Measurements from ENCODE around the gene TRIM21. TPM values are rescaled to one million over a fixed set of nuclear protein-coding genes. Genes with fewer than 3 reads are reported as not detected.
"Not testable (repeated sequence)": the region's sequence is repeated elsewhere in the genome, so short reads cannot be mapped to it uniquely, and the experiment has no call there.

TRIM21 gene
- total RNA-seq = 21.7 TPM

DNA sequence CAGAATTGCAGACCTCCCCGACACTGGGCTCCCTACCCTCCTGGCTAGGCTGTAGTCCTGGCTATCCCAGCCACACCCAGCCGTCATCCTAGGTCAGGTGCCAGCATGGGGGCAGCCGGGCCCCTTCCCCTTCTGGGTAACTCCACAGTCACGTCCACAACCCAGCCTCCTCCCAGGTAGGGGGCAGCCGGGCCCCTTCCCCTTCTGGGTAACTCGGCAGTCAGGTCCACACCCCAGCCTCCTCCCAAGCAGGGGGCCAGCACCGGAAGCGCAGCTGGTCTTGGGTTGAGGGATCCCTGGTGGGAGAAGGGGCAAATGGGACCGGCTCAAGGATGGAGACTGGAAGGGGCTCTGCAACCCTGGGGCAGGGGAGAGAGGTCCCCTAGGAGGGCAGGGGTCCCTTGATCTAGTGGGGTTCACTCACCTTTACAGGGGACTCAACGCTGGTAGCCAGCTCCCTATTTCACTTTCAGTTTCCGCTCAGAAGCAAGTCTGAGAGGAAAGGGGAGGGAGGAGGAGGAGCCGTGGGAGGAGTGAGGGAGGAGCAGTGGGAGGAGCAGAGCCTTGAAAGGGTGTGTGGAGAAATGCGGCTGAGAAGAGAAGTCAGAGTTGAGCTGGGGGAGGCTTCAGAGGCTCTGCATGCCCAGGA, at the start of gene TRIM21:
TSS of gene TRIM21 (minus strand) at position 494 of the 649 bp plus-strand sequence. CDS start 3,293 bp downstream, outside the sequence.
- peak; percentile 89 for DNase-seq (ENCODE audit: low spot score)

DNA sequence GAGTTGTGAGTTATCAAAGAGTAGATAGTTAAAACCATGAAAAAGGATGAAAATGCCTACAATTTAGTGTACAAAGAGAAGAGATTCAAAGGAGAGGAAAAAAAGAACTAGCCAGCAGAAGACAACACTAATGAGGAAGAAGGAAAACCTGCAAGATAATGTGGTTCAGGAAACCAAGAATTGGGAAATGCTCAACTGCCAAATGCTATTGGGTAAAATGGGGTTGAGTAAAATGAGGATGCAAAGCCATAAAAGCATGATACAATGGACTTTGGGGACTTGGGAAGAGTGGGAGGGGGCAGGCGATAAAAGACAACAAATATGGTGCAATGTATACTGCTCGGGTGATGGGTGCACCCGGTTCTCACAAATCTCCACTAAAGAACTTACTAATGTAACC, 48.0 kb upstream of the TRIM21 start:
- no peak for DNase-seq (ENCODE audit: low spot score)

DNA sequence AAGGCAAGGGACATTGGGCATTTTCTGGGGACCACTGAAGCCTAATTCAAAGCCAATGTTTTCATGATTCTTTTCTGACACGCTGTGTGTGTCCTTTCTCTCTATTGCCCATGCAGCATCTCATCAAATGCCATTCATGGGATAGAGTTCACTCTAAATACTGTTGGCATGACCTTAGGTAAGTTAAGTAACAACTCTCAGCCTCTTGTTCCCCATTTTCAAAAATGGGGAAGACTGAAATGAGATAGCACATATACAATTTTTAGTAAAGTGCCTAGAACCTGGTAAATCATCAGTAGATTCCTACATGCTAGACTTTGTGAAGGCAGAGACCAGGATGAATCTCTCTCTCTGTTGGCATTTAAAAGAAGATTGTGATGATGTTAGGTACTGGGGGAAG, 42.9 kb upstream of the TRIM21 start:
- DNase-seq (ENCODE audit: low spot score) = no peak

DNA sequence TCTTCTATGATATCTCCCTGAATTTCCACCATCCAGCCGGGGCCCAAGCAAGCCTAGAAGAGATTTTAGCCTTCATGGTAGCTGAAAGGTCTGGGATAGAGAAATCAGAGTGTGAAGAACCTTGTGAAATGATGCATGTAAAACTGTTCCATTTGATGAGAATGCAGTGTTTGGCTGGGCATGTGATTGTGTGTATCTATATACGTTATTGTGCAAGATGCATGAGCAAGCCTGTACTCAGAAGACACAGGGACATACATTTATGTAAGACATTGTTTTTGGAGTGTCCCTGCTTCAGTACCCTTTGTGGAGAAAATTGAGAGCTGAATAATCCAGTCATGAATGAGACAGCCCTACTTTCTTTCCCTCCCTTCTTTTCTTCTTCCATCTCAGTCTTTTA, 40.4 kb upstream of the TRIM21 start:
- no peak for DNase-seq (ENCODE audit: low spot score)

DNA sequence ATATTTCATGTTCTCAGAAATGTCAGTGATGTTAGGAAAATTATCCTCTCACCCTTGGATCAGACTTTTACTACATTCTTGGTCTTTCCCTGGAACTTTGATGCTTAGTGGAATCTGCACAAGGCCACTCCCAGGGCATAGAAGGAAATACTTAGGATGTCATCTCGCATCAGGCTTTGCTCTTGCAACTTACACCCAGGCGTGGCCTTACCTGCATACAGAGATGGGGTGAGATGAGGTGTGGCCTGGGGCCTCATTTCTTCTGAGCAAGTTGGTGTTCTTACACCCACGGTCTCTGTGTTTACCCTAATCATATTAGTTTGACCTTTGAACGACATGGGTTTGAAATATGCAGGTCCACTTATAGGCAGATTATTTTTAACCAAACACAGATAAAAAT, 36.5 kb upstream of the TRIM21 start:
- DNase-seq (ENCODE audit: low spot score) = no peak

DNA sequence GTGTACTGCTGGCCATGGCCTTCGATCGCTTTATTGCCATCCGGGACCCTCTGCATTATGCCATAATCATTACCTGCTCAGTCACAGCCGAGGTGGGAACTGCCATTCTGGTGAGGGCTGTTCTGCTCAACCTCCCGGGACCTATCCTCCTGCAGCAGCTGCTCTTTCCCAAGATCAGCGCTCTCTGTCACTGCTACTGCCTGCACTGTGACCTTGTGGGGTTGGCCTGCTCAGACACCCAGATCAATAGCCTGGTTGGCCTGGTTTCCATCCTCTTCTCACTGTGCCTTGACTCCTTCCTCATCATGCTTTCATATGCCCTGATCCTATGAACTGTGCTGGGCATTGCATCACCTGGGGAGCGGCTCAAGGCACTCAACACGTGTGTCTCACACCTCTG, 24.9 kb upstream of the TRIM21 start:
- DNase-seq (ENCODE audit: low spot score) = peak; percentile 16

DNA sequence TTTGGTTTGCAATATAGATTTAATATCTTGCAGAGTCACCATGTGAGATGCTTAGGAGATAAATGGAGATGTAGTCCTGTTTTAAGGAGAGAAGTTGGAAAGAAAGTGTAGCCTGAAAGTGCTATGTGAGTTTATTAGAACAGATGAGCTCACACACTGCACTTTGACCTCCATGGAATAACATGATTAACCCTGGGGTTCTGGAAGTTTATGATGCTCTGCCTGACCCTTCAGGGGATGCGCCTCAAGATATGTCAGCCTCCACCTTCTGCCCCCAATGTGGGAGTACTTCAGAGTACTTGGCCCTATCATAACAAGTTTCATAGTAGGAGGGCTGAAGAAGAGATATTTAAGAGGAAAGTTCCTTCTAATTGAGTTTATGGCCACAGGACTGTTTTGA, 23.3 kb upstream of the TRIM21 start:
- DNase-seq (ENCODE audit: low spot score) = no peak

DNA sequence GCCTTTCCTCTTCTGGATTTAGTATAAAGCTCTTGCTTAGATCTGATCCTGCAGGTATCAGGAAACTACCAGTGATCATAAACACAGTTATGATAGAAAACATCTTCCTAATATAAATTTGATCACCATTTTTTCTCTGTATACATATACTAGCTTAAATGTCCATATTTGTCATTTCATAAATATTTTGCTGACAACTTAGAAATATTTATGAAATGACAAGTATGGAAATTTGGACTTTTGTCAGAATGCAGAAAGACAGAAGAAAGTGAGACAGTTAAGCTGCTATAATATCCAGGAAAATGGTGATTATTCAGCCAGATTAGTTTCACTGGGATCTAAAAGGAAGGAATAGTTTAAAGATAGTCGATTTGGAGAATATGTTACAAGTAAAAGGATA, 22.8 kb upstream of the TRIM21 start:
- no peak for DNase-seq (ENCODE audit: low spot score)

DNA sequence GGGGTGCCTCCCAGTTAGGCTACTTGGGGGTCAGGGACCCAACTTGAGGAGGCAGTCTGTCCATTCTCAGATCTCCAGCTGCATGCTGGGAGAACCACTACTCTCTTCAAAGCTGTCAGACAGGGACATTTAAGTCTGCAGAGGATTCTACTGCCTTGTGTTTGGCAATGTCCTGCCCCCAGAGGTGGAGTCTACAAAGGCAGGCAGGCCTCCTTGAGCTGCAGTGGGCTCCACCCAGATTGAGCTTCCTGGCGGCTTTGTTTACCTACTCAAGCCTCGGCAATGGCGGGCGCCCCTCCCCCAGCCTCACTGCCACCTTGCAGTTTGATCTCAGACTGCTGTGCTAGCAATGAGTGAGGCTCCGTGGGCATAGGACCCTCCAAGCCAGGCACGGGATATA, 12.7 kb upstream of the TRIM21 start:
- not testable (repeated sequence) for DNase-seq (ENCODE audit: low spot score)

DNA sequence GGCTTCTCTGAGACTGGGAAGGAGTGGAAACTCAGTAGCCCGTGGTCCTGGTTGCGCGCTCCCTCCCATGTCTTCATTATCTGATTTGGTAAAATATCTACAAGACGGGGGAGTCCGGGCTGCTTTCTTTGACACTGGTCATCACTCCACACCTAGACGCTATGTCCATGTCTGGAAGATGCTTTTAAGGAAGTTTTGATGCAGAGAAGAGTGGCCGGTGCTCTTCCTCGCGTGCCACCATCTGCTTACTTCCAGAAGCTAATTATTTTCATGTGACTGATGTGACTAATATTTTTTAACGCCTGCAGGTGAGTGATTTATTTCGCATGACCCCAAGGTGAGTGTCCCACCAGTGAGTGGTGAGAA, 339 bp upstream of the TRIM21 start:
- DNase-seq (ENCODE audit: low spot score) = no peak

DNA sequence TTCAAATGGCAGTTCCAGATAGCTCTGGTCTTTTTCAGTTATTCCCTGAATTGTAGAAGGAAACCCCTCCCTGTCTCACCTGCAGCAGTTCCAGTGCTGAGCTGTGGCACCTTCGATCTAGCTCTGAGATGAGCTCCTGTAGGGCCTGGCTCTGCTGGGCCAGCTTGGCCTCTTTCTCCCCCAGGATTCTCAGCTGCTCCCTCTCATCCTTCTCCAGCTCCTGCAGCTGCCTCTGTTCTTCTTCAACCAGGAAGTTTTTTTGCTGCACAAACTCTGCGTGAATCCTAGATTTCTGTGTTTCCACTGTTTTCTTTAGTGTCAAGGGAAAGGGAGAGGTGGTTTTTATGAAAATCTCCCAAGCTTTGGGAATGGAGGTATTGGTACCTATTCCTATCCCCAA, 5.3 kb downstream of the TRIM21 start:
- no peak for DNase-seq (ENCODE audit: low spot score)

DNA sequence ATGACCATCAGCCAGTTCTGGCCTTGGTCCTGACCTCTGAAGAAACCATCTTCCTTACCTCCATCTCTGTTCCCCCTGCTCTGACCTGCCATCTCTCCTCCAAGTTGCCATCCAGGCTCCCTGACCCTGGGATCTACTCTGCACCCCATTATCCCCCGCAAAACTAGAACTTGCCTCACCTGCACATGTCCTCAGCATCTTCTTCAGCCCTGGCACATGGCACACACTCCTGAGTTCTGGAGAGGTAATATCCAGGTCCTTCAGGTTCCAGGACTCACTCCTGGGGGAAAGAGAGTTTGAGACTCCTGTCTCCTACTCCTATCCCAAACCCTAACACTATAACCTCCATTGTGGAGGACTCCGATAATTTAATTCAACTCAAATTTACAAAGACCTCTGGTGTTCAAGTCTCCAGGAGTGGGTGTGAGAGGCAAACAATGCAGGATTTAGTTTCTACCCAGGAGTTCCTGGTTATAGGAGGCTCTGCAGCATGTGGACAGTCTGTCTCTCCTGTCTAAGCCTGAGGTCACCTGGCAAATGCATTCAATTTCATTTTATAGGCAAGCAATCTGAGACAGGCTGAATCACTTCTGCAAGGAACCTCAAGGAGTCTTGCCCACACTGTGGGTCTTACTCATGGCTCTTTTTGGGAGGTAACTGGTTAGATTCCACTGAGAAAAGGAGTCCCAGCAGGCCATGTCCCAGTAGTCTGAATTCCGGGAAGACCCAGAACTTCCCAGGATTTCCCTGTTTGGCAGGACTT, 7.3 kb downstream of the TRIM21 start:
- DNase-seq (ENCODE audit: low spot score) = no peak

DNA sequence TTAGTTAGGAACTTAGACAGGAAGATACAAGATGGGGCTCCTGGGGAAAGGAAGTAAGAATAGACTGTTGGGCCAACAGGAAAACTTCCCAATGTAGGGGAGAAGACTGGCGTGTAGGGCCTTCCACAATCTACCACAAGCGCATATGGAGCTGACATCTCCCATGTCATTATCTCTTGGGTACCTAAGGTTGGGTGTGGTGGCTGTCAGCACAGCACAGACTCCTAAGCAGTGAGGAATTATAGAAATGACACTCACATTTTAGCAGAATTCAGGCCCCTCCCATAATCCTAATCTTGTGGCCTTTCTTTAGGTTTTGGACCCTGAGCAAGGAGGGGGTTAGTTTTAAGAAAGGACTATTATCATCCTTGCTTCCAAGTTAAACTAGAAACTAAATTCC, 11.6 kb downstream of the TRIM21 start:
- DNase-seq (ENCODE audit: low spot score) = no peak

DNA sequence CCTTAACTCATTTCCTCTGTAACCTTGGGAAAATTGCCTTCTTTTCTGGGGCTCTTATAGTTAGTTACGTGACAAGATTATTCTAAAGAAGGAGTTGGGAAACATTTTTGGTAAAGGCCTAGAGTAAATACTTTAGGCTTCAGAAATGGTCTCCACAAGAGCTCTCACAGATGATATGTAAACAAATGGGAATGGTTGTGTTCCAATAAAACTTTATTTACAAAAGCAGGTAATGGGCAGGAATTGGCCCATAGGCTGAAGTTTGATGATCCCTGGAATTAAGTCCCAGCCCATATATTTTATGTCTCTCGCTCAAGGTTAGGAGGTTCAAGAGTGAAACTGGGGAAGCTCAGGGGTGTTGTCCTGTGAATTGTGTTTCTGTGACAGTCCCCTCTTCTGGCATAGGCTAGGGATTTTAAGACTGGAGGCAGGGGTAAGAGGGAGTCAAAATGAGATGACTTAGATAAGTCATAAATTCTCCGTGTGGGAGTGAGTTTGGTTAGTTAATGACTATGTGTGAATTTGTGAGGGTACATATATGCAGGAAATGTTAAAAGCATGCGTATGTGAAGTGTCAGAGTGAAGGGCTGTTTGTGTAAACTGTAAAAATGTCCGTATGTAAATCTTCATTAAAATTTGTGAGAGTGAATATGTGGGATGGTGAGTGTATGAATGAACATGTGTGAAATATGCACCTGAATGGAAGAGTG, 17.9 kb downstream of the TRIM21 start:
- no peak for DNase-seq (ENCODE audit: low spot score)

DNA sequence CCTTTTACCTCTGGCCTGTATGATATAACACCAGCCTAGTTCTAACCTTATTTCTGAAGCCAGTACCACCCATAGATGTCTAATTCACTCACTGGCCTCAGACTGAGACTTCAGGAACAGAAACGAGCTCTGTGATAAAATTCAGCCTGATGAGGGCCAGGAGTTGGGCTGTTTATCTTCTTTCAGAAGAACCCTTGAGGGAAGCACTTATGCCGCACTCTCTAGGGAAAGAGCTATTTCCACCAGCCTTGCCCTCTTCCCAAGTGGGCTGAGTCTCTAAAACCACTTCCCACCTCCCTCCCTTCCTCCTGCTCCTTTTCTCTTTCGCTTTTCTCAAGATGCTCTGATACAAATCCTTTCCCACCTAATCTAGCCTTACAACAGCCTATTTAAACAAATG, 23.3 kb downstream of the TRIM21 start:
- no peak for DNase-seq (ENCODE audit: low spot score)

DNA sequence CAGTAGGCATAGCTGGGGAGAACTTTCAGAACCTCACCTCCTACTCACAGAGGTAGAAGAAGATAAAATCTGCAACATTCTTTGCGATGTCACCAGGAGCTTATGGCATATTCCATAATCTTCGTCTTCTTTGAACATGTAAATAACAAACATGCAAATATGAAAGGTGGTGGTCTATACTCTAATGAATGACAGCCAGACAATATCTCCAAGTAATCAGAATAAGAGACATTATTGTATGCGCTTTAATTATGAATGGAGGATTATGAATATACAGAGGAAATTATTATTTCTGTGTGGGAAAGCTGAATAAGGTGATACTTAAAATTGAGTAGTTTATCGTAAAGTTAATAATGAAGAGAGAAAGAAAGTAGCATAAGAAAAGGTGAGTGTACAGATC, 25.2 kb downstream of the TRIM21 start, which contains the start of gene OR52B4:
TSS of gene OR52B4 (minus strand) at position 101 of the 400 bp plus-strand sequence. CDS start at position 10, 91 bp downstream.
- DNase-seq (ENCODE audit: low spot score) = no peak

DNA sequence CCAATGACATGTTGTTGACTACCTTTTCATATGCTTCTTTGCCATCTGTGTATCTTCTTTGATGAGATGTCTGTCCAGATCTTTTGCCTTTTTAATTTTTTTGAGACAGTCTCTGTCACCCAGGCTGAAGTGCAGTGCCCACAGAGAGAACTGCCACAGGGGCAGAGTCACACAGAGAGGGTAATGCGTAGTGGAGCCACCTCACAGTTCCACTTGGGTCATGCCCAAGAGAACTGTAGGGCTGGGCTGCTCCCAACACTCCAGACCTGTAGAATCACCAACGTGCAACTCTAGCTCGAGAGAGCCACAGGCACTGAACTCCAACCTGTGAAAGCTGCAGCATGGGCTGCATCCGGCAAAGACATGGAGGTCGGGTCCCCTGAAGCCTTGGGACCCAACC, 45.4 kb downstream of the TRIM21 start:
- DNase-seq (ENCODE audit: low spot score) = not testable (repeated sequence)

DNA sequence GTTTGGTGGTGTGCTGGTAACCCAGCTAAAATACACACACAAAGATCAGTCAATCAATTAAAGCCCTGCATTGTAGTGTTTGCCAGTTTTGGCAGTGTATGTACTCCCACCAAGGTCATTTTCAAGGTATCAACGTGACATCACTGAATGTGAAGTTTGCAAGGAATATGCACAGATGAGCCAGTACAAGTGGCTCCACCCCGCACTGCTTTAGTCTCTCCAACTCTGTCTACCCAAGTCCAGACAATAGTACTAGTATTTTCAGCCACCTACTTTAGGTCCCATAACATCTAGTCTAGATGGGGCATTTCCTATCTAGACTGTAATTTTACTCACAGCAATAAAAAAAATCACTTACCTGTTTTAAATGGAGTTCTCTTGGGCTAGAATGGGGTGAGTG, 48.1 kb downstream of the TRIM21 start:
- DNase-seq (ENCODE audit: low spot score) = not testable (repeated sequence)

Other genes with a start within 250 kb of the TRIM21 start
- not detected for gene OR52B4, start 25.3 kb downstream of the TRIM21 start, total RNA-seq
- gene OR52K2, start 55.6 kb upstream of the TRIM21 start, total RNA-seq = not detected
- gene OR52K1, start 88.9 kb upstream of the TRIM21 start, total RNA-seq = 0.06 TPM
- not detected for gene OR52M1, start 151.5 kb upstream of the TRIM21 start, total RNA-seq
- gene OR52I2, start 188.0 kb upstream of the TRIM21 start, total RNA-seq = not detected
- gene OR52I1, start 200.3 kb upstream of the TRIM21 start, total RNA-seq = not detected
- gene TRIM68, start 214.5 kb upstream of the TRIM21 start, total RNA-seq = 24.6 TPM
- gene OR51D1, start 243.8 kb upstream of the TRIM21 start, total RNA-seq = not detected

All from mucosa of gallbladder (tissue), 1 donor.